Psoas muscle (tissue), 8 donors: ENCODE data around the gene ARMH1. TPM values are rescaled to one million over a fixed set of nuclear protein-coding genes. Genes with fewer than 3 reads are reported as not detected.

Experiments
- ATAC-seq, 4 donors: fragments of 200-7000 bp; cut with Tn5 transposase; one replicate each; pipeline ENCODE4 v1.9.1; 2020; ENCODE audit warnings: moderate library complexity in 3 of 4, mild to moderate bottlenecking in 2 of 4
- DNase-seq, 2 donors: peaks; one replicate each; pipeline ENCODE4 v3.0.0-alpha.2; 2020
- H3K27ac ChIP-seq: fragments of 200-600 bp; one replicate; pipeline ENCODE4 v1.8.0; 2022
- H3K27me3 ChIP-seq, 3 donors: fragments of 200-600 bp in 1 of 3; one replicate each; pipeline versions ENCODE4 v1.6.1 to v1.8.0; 2013 to 2022; ENCODE audit warnings: low read length in 2 of 3, mild to moderate bottlenecking in 2 of 3, moderate library complexity in 1 of 3; ENCODE audit not compliant: insufficient read depth in 3 of 3
- H3K36me3 ChIP-seq, 2 donors: fragments of 200-600 bp in 1 of 2; one replicate each; pipeline versions ENCODE4 v1.6.1 to v1.8.0; 2013 to 2022; ENCODE audit warnings: low read depth in 1 of 2, mild to moderate bottlenecking in 1 of 2, moderate library complexity in 1 of 2; ENCODE audit not compliant: insufficient read depth in 1 of 2
- H3K4me1 ChIP-seq: fragments of 200-600 bp; one replicate; pipeline ENCODE4 v1.8.0; 2022
- H3K4me3 ChIP-seq: fragments of 200-600 bp; one replicate; pipeline ENCODE4 v1.8.0; 2022; ENCODE audit warnings: mild to moderate bottlenecking
- H3K9me3 ChIP-seq: fragments of 200-600 bp; one replicate; pipeline ENCODE4 v1.8.0; 2022
- WGBS, 3 donors: extraction: QIAGEN DNeasy Blood & Tissue Kit; methylation state at CpG; one replicate each; pipeline versions ENCODE4 v1.1.6 to v1.1.7; 2013; 5-methylcytosine and 5-hydroxymethylcytosine counted together
- intact Hi-C, 2 donors: fragments of 100-400 bp; cut with DNase I; formaldehyde crosslinking; loops; one replicate each; pipeline versions ENCODE4 v1.11.0 to v1.14.2; 2022
- polyA plus RNA-seq, 3 donors: library from polyadenylated mRNA; stranded (reverse); fragments of 200-250 nt; gene quantifications; one replicate each; pipeline ENCODE4 v1.2.3, GENCODE V29; 2013
- total RNA-seq, 4 donors: library from RNA; stranded (reverse); fragmentation: NEBNext Ultra II Directional in 2 of 4; extraction: Animal tissue kit (Norgen Biotek cat#: 25700) in 2 of 4; gene quantifications; one replicate each; pipeline versions ENCODE4 v1.2.1 to v1.2.4, GENCODE V29; 2021 to 2023
- TF ChIP-seq, protein P1 (sequence below): fragments of 200-600 bp; IDR thresholded peaks from one replicate; pipeline ENCODE4 v1.8.0; 2022; ENCODE audit warnings: antibody characterized with exemption
- donor health status: healthy with polysubstance abuse.
- donor health status: DM: no; HTN: no; CAD: no; lungs with moderate emphysema.
- donor health status: Bipolar disorder and iron deficiency.
- donor health status: healthy.
- donor health status: DM: yes; HTN: yes; CAD: no.
- donor health status: DM: no; HTN: no; CAD: no.
- donor health status: DM: no; HTN: no; CAD: no.
- donor health status: DM: yes; HTN: yes; CAD: no.

ARMH1 gene
- total and polyA plus RNA-seq, 7 donors: 0.08 to 0.82 (median 0.62) TPM; not detected in 1

DNA sequence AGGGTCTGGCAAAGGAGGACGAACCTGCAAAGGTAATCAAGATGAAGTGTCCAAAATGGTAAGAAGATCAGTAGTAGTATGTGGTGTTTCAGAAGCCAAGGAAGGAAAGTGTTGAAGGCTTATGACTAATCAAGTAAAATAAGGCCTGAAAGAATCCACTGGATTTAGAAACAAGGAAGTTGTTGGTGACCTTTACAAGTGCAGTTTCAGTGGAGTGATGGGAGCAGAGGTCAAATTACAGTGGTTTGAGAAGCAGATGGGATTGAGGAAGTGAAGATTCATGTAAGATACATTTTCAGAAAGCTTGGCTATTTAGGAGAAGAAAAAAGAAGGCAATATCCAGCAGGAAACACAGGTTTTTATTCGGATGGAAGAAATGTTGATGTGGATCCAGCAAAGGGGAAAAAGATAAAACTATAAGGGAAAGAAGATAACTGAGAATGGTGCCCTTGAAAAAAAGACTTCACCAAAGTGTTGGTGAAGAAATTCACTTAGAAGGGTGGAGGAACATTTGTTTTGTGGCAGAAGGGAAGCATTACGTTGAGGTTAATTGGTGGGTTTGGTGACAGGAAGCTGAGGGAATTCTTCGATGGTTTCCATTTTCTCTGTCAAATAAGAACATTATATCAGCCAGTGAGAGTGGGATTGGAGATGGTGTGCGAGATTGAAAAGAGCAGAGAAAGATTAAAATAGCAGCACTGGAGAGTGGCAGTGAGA lies 2.1 kb downstream of the ARMH1 start:
- no peaks in the 10 kb centered on the region for H3K27me3 ChIP-seq
- no peak overlapping the region for H3K4me3 ChIP-seq
- no peaks in the 10 kb centered on the region for H3K9me3 ChIP-seq
- ATAC-seq: no peak
- WGBS, 3 donors: 66 to 72% (median 70%) methylated on average over 5 of the region's 5 CpGs
- peaks cover 27% of the 10 kb centered on the region for H3K4me1 ChIP-seq
- no peaks in the 10 kb centered on the region for H3K36me3 ChIP-seq
- intact Hi-C loops: no loop called here
- TF ChIP-seq, protein P1, sequence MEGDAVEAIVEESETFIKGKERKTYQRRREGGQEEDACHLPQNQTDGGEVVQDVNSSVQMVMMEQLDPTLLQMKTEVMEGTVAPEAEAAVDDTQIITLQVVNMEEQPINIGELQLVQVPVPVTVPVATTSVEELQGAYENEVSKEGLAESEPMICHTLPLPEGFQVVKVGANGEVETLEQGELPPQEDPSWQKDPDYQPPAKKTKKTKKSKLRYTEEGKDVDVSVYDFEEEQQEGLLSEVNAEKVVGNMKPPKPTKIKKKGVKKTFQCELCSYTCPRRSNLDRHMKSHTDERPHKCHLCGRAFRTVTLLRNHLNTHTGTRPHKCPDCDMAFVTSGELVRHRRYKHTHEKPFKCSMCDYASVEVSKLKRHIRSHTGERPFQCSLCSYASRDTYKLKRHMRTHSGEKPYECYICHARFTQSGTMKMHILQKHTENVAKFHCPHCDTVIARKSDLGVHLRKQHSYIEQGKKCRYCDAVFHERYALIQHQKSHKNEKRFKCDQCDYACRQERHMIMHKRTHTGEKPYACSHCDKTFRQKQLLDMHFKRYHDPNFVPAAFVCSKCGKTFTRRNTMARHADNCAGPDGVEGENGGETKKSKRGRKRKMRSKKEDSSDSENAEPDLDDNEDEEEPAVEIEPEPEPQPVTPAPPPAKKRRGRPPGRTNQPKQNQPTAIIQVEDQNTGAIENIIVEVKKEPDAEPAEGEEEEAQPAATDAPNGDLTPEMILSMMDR: no peak
- no peak for DNase-seq
- peak overlapping the region; percentile 10 for H3K27ac ChIP-seq

DNA sequence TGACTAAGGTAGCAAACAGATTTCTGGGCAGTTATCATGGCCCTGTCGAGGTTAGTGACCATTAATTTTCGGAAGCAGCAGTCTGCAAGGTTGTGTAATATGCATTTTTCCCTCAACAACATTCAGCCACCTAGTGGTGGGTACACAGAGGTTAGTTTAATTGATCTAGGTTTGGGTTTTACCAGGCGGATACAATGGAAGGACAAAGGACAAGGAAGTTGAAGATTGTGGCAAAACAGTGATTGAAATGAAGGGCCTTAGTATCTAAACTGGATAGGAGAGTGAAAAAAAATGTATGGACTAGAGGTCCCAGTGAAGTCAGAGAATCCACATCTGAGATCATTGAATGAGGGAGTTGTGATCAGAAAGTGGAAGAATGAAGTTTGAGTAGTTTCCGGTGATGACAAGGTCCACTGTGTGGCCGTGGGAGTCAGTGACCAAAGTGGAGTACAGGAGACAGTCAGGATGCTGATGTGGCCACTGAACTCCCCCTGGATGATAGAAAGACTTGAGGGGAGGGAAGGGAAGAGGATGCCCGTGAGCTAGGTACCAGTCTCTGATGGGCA lies 2.8 kb downstream of the ARMH1 start:
- Histone ChIP-seq H3K36me3 (no peaks in the 10 kb centered on the region), H3K27ac (no peak overlapping the region), H3K27me3 (no peaks in the 10 kb centered on the region), H3K4me3 (no peak overlapping the region), H3K4me1 (peaks cover 27% of the 10 kb centered on the region), H3K9me3 (no peaks in the 10 kb centered on the region)
- DNase-seq (no peak), ATAC-seq (no peak)
- TF ChIP-seq, protein P1: peak; percentile 25
- WGBS, 3 donors: 65 to 67% (median 65%) methylated on average over 6 of the region's 6 CpGs
- intact Hi-C loops: no loop called here

DNA sequence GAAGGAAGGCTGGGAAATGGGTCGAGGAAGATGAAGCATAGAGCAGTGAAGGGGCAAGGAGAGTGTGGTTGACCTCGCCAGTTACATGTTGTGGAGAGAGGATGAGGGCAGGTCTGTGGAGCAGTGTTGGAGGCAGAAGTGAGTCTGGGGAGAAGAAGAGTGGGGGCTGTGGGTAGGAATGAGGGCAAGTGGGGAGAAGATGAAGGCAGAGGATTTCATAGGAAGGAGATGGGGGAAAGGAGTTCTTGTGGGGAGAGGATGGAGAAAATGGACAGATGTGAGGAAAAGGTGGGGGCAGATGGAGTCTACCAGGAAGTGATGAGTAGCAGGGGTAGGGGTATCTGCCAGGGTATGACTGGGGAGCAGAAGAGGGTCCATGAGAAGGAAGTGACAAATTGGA lies 3.6 kb downstream of the ARMH1 start:
- ATAC-seq (no peak), DNase-seq (no peak)
- no peaks in the 10 kb centered on the region for H3K27me3 ChIP-seq
- no peak overlapping the region for H3K27ac ChIP-seq
- H3K4me3 ChIP-seq: no peak overlapping the region
- H3K9me3 ChIP-seq: no peaks in the 10 kb centered on the region
- 82 to 94% (median 89%) methylated on average over 2 of the region's 2 CpGs for WGBS, 3 donors
- TF ChIP-seq, protein P1: no peak
- intact Hi-C loops: no loop called here
- H3K4me1 ChIP-seq: peaks cover 20% of the 10 kb centered on the region
- no peaks in the 10 kb centered on the region for H3K36me3 ChIP-seq

DNA sequence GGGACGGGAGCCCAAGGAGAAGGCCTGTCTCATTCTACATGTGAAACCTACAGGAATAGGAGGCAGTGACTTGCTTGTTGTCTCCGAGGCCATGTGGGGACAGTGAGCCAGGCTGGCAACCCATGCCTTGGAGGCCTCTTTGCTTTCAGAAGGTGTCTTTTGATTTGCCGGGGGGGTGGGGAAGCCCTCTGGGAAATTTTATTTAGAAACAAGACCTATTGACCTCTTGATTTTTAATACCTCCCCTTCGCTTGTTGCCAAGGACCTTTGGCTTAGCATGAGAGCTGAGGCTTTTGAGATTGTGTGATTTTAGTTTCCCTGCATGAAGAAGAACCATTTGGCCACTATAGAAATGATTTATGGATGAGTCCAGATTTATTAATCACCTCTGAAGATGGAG lies 4.1 kb downstream of the ARMH1 start:
- ATAC-seq (no peak), DNase-seq (no peak)
- no peaks in the 10 kb centered on the region for H3K27me3 ChIP-seq
- intact Hi-C loops: no loop called here
- H3K4me1 ChIP-seq: peaks cover 18% of the 10 kb centered on the region
- H3K36me3 ChIP-seq: no peaks in the 10 kb centered on the region
- H3K9me3 ChIP-seq: no peaks in the 10 kb centered on the region
- TF ChIP-seq, protein P1: no peak
- no peak overlapping the region for H3K27ac ChIP-seq
- no peak overlapping the region for H3K4me3 ChIP-seq
- WGBS, 3 donors: 44 to 77% (median 58%) methylated on average over 4 of the region's 4 CpGs
